ENCODE data around the gene OTOG.

- no peak for TF ChIP-seq CTCF (IDR thresholded peaks at IDR 0.05)
- no peak for TF ChIP-seq EP300 (IDR thresholded peaks at IDR 0.05)
- TF ChIP-seq POLR2A (IDR thresholded peaks at IDR 0.05): no peak
Observed at GRCh38 chr11:17639091-17639490, 92.0 kb downstream of the OTOG start.

Measured in ovary (tissue), 3 donors.